ENCODE measurements around the gene POLR2A.
A peak's percentile ranks its signal among the peaks of the same experiment; 100 is the strongest.
"Not testable (repeated sequence)": the region's sequence is repeated elsewhere in the genome, so short reads cannot be mapped to it uniquely, and the experiment has no call there.

POLR2A gene

DNA sequence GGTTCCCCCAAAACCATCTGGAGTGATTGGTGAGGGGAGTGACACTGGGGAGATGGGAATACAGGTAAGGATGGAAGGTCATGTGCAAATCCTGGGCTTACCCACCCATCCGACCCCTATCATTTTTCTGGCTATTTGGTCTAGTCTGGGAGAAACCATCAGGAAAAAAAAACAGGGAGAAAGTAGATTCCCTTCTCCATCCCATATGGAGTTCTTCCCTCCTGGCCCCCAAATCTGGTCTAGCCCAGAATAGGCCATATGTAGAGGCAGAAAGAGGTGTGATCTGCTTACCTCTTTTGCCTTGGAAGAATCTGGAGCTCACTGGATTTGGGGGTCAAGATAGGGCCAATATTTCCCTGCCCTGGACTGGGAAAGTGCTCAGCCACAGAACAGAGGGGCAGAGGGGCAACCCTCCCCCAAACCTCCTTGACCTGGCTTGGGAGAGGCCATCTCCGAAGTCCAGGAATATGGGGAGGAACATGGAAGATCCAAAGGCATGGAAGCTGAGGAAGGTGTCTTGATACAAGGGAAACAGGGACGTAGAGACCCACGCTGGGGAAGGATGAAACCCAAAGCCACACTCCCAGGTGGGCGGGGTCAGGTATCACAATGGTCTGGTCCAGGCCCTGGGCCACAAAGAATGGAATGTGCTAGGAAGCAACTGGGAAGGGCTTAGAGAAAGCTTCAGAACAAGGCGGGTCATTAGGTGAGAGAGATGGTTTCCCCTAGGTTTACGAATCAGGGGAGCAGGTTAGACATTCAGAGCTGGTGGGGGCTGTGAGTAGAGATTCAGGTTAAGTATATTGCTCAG, 23.1 kb upstream of the POLR2A start:
- no peak for DNase-seq

DNA sequence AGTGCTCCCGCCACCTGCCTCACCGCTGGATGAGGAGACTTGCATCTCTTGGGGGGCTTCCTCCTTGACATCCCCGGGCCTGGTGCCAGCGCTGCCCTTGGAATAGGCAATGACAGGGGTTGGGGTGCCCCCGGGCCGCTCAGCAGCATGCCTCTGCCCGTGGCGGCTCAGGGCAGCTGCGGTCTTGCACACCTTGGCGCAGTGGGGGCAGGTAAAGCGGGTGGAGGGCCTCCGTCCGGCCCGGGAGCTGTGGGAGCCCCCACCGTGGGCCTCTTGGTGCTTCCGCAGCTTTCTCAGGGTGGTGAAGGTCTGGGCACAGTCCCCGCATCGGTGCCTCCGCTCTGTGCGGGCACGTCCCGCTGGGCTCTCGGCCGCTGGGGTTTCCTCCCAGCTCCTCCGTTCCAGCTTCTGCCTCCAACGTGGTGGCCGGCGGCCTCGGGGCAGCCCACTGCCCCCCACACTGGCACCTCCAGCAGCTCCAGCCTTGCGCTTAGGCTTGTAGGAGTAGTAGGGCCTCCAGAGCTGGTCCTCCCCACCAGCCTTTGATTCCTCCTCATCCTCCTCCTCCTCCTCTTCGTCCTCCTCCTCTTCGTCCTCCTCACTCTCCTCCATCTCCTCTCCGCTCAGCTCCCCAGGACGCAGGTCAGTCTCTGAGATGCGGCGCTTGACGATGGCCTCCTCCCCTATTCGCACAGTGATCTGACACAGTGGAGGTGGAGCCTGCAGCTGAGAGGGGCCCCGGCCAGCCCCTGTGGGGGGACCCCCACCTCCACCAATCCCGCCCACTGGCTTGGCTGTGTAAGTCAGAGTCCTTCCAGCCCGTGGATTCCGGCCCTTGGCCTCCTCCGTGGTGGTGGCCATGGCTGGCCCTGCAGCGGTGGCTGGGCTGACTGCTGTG, 21.4 kb upstream of the POLR2A start:
- no peak for DNase-seq

DNA sequence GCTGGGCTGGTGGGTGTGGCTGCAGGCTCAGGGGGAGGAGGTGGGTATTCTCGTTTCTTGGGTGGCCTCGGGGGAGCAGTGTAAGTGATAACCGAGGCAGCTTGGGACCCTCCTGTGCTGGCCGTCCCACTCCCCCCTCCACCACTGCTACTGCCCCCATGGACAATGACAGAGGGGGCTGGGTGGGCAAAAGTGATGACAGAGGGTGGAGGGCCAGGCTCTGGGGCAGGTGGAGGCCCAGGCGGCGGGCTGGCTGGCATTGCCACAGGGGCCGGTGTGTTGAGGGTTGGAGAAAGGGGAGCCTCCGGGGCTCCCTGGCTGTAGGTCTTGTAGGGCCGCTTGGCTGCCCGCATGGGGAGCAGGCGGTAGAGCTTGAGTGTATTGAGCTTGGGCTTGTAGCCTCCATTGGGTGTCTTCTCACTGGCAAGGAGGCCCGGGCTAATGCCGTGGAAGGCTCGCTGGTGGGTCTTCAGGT, 20.8 kb upstream of the POLR2A start:
- no peak for DNase-seq

DNA sequence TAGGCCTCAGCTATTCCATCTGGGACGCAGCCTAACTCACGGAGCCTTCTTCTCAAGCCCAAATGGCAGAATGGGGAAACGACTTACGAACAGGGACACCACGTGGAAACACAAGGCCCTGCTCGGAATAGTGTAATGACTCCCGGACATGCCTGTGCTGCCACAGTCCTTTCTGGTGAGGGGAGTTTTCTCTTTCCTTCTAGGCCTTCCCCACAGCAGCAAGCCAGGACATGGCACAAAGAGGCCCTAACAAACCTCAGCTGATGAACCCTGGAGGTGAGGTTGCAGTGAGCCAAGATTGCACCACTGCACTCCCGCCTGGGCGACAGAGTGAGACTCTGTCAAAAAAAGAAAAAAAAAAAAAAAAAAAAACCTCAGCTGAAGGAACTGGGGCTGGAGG, 20.1 kb upstream of the POLR2A start:
- no peak for DNase-seq

DNA sequence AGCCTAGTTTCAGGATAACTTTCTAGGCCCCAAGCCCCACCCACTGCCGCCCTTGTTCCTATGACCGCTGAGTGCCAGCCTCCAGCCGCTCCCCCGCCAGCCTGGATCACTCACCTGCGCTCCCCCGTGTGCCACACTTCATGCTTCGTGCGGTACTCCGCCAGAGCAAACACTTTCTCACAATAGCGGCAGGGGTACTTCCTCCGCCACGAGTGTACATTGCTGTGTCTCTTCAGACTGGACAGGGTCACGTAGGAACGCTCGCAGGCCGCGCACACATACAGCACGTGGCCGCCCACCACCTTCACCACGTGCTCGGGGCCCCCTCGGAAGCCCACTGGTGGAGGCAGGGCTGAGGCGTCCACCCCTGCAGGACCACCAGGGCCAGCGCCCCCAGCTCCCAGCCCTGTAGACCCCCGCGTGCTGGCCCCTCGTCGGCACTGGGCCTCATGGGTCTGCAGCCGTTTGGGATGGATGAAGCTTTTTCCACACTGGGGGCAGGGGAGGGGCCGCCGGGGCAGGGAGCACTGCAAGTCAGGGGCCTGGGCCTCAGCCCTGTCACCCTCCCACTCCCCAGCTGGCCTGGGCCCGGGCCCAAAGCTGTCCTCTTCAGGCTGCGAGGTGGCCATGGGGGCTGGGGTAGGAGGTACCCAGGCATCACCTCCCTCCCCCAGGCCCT, 18.4 kb upstream of the POLR2A start:
- DNase-seq = no peak

DNA sequence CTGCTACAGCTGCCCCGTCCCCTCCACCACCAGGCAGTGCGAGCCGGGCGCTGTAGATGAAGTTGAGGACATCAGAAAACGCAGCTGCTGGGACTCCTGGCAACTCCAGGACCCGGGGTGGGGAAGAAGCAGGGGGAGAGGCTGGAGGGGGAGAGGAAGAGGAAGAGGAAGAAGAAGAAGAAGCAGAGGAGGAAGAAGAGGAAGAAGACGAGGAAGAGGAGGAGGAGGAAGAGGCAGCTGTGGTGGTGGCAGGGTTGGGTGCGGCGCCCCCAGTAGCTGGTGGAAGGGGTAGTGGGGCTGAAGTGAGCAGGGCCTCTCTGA, 17.9 kb upstream of the POLR2A start:
- no peak for DNase-seq

DNA sequence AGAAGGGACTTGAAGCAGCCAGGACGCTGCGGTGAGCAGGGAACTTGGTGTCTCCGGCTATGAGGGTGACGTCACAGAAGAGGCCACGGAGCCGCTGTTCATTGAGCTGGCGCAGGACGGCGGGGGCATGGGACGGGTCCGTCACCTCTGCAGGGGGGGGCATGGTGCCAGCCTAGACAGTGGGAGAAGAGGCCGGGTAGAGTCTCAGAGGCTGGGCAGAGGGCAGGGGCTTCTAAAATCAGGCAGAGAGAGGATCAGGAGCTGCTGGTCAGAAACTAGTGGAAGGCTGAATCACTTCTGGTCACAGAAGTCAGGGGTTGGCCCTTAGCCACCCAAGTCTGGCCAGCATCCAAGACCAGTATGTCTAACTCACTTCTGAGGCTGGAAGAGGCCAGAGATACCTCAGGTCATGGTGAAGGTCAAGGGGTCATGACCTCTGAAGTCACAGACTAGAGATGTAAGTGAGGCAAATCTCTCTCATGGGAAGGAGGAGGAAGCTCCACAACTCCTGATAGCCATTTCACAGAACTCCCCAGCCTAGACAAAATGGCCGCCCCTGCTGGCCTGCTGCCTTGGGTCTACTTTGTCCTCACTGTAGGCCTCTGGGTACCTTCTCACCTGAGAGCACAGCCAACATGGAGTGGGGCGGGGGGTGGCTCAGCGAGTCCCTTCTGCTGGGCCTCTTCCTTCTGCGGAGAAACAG, 17.4 kb upstream of the POLR2A start:
- no peak for DNase-seq

DNA sequence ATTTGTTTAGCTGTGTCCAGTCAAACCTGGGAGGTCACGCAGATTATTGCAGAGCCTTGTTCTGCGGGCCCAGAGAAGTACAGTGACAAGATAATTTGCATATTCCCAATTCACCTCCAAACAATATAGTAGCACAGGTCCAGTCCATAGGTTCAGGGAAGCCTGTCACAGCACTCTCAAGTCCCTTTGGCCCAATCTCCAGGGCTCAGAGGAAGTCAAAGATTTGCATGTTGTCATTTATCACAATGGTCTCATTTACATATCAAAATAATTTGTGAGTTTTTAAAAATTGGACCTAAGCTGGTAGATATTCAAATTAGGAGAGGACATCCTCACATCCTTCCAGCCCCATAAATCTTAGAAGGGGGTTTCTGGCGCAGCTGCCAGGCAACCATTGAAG, 16.7 kb upstream of the POLR2A start:
- DNase-seq = no peak

DNA sequence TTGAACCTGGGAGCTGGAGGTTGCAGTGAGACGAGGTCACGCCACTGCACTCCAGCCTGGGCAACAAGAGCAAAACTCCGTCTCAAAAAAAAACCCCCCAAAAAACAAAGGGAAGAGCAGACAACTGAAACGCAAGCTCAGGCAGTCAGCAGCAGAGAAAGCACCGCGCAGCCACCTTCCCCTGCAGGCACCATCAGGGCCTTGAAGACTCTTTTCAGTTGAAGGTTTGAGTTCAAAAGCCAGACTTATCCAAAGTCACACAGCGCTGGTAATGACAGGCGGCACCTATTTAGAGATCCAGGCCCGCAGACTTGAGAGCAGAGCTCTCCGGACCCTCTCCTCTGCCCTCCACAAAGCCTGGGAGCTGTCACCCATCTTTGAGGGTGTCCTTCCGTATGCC, 15.9 kb upstream of the POLR2A start:
- no peak for DNase-seq

DNA sequence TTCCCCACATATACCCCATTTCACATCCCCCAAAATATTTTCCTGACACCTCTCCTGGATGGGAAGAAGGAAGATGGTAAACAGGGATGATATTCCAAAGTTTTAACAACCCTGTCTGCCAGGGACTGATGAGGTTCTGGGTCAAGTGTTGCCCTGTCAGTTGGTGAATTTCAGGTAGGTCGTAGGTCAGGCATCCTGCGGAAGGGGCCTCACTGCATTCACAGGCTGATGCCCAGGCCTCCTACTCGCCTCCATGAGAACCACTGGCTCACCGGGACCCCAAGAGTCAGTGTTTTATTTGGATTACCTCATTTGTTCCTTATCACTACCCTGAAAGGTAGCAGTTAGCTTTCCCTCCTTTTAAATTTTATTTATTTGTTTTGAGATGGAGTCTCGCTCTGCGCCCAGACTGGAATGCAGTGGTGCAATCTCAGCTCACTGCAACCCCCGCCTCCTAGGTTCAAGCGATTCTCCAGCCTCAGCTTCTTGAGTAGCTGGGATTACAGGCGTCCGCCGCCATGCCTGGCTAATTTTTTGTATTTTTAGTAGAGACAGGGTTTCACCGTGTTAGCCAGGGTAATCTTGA, 15.3 kb upstream of the POLR2A start:
- no peak for DNase-seq

DNA sequence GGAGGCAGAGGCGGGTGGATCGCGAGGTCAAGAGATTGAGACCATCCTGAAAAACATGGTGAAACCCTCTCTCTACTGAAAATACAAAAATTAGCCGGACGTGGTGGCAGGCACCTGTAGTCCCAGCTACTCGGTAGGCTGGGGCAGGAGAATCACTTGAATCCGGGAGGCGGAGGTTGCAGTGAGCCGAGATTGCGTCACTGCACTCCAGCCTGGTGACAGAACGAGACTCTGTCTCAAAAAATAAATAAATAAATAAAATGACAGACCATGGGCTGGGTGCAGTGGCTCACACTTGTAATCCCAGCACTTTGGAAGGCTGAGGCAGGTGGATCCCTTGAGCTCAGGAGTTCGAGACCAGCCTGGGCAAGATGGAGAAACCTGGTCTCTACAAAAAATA, 14.3 kb upstream of the POLR2A start:
- DNase-seq = not testable (repeated sequence)

DNA sequence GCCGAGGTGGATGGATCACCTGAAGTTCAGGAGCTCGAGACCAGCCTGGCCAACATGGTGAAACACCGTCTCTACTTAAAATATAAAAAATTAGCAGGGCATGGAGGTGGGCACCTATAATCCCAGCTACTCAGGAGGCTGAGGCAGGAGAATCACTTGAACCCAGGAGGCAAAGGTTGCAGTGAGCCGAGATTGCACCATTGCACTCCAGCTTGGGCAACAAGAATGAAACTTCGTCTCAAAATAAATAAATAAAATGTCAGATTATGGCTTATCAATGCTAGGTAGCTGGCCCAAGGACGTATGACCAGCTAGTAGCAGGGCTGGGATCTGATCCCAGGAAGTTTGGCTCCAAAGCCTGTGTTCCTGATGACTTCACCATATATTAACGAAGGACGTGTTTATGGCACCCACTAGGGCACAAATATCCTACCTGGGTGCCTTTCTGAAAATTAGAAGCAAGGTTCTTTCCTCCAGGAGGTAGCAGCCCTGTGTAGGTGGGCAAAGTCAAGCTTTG, 13.7 kb upstream of the POLR2A start:
- not testable (repeated sequence) for DNase-seq

DNA sequence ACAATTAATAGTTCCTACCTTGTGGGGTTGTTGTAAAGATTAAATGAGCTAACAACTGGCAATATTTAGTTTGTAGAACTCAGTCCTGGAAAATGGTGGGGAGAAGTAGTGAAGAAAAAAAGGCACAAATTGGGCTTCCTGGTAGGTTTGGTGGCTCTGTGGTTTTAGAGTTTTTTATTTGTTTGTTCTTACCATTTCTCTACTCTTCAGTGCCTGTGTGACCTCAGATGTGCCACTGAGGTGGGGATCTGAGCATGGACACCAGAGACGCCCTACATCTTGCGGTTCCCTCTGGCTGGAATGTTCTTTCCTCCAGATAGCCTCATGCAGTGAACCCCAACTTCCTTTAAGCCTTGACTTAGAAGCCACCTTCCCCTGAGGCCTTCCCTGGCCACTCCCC, 12.4 kb upstream of the POLR2A start:
- DNase-seq = no peak

DNA sequence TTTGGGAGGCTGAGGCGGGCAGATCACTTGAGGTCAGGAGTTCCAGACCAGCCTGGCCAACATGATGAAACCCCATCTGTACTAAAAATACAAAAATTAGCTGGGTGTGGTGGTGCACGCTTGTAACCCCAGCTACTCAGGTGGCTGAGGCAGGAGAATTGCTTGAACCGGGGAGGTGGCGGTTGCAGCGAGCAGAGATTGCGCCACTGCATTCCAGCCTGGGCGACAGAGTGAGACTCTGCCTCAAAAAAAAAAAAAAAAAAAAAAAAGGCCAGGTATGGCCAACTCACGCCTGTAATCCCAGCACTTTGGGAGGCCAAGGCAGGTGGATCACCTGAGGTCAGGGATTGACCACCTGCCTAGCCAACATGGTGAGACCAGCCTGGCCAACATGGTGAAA, 9.4 kb upstream of the POLR2A start:
- not testable (repeated sequence) for DNase-seq

DNA sequence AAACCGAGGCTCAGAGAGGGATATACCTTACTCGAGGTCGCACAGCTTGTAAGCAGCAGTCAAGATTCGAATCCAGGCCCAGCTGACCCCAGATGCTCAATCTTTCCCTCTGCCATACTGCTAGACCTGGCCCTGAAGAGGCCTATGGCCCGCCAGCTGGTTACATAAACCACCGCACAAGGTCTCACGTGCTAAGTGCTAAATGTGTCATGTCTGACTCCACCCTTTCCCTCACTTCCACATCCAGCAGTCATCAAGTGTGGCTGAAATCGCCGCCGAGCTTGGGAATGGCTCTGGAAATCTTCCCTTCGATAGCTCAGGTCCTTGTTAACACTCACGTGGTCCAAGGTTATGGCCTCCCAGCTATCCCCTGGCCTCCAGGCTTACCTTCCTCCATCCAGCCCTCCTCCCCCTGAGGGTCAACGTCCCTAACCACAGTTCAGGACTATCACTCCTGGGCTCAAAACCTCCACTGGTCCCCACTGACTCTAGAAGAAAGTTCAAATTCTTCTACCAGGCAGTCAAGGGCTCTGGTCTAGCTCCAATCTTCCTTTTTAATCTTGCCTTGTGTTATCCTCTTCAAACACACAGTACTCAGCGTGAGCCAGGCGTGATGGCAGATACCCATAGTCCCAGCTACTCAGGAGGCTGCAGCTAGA, 8.3 kb upstream of the POLR2A start:
- DNase-seq = no peak

DNA sequence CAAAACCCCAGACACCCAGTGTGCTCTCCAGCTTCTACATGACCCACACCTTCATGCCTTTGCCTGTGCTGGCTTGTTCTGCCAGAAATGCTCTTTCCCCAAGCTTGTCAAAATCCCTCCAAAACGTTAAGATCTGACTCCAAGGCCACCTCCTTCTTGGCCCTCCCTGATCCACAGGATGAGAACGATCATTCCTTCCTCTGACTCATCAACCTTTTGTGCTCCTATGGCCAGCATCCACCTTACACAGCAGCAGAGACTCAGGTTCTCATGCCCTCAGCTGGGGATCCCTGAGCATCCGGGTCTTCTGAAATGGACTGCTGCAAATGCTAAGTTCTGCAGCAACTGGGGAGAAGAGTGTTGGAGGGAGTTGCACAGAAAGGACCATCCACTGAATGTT, 7.7 kb upstream of the POLR2A start:
- DNase-seq = no peak

DNA sequence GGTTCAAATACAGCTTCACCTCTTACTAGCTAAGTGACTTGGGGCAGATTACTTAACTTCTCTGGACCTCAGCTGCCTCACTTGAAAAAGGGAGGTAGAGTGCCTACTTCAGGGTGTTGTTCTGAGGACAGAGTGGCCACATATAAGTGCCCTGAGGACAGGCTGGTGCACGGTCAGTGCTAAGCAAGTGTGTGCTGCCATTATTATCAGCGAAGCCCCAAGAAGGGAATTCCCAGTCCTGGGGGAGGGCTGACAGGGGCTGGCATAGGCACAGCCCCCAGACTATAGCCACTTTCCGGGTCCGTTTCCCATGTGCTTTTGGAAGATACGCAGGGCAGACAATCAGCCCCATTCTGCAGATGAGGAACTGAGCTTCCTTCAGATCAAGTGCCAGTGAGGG, 7.2 kb upstream of the POLR2A start:
- no peak for DNase-seq

DNA sequence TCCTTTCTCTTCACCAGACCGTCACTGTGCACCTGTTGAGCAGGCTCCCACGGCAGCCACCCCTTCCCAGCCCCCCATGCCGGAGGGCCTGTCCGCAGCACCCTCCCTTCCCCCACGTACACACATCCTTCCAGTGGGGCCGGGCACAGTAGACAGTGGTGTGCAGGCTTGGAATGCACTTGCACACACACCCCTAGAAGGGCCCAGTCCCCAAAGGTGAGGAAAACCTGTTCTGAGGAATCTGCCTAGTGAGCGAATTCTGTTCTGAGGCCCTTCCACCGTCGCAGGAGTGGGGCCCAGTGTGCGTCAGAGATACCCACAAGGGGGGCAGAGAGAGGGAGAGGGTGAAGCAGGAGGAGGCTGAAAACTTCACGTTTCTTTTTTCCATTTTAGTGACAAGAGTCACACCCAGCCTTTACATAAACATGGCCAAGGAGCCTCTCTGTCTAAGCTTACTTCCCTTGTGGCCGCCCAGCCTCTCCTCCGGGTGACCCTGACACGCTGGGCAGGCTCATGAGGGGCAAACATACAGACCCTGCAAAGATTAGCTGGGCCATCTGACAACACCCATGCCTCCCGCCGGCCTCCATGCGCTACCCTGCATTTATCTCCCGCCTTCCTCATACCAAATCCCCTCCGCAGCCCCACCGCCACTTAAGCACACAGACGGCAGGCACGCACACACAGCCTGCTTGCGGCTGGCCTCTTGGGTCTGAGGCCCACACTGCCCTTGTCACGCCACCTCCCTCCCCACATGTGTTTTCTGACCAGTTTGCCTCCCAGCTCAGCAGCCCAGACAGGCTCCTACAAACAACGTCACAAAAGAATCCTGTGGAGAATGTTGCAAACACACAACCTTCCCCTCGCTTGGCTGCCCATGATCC, 6.5 kb upstream of the POLR2A start:
- no peak for DNase-seq

DNA sequence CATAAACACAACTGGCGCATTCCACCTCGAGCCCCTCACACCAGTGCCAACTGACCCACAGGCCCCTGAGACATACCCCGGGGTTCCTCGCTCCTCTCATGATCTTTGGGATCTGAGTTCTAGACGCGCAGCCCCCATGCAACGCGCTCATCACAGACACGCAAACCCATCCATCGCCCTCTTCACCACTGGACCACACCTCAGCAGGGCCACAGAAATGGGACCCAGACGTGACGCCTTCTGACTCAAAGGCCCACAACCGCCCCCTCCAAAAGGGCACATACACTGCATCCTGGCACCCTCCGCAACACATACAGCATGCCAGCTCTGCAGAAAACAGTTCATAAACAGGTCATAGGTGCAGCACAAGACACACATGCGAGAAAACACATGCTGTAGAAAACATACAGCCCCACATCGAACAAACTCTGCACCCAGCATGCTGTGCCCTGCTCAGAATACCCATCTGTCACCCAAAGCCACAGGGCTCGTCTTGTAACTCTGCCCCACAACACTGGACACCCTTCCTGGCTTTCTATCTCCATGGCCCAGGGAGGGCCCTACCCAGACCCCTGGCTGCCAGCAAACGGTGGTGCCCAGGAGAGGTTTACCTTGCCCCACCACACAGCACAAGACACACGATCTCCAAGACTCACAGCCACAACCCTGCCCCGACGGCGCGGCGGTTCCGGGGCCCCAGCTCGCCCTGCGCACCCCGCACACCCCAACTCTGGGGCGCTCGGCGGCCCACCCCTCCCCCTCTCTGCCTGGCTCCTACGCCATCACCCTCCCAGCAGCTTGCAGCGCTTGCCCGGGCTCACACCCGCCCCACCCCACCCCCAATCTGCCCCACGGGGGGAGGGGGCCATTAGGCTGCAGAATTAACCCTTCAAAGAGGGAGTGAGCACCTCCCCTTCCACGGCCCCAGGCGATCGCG, 5.6 kb upstream of the POLR2A start:
- DNase-seq = peak; percentile 61
